Calu3 (cell line): ENCODE data around the gene GFY. TPM values are rescaled to one million over a fixed set of nuclear protein-coding genes. Genes with fewer than 3 reads are reported as not detected.

Source experiments
- BruUV-seq: library from RNA; stranded (reverse); fragments of 400-500 nt; replicated peaks from 2 replicates; lab custom pipeline; 2021; lab: Mats Ljungman, UMichigan
- CTCF ChIA-PET: fragments of 300-600 bp; sonication (Branson Sonifier 250); formaldehyde crosslinking; loops from one replicate; lab custom pipeline; 2022; ENCODE audit warnings: antibody characterized with exemption; lab: Charles Lee
- DNase-seq: peaks from one replicate; pipeline ENCODE4 v3.0.0; 2022
- H3K27ac Mint-ChIP-seq: one replicate; pipeline ENCODE4 v1.8.0; 2022; ENCODE audit warnings: mixed read lengths; ENCODE audit not compliant: unreplicated experiment
- H3K27me3 Mint-ChIP-seq: one replicate; pipeline ENCODE4 v1.8.0; 2022; ENCODE audit warnings: mixed read lengths; ENCODE audit not compliant: unreplicated experiment
- H3K36me3 Mint-ChIP-seq: one replicate; pipeline ENCODE4 v1.8.0; 2022; ENCODE audit warnings: mild to moderate bottlenecking, moderate library complexity, mixed read lengths; ENCODE audit not compliant: insufficient read depth, unreplicated experiment
- H3K4me1 Mint-ChIP-seq: one replicate; pipeline ENCODE4 v1.8.0; 2022; ENCODE audit warnings: mild to moderate bottlenecking, low read depth, mixed read lengths; ENCODE audit not compliant: unreplicated experiment
- H3K4me3 Mint-ChIP-seq: one replicate; pipeline ENCODE4 v1.8.0; 2022; ENCODE audit warnings: mild to moderate bottlenecking, low read depth, moderate library complexity, mixed read lengths; ENCODE audit not compliant: unreplicated experiment
- H3K9me3 Mint-ChIP-seq: one replicate; pipeline ENCODE4 v1.8.0; 2022; ENCODE audit warnings: low read depth, mixed read lengths; ENCODE audit not compliant: unreplicated experiment
- intact Hi-C: fragments of 100-400 bp; cut with micrococcal nuclease; formaldehyde crosslinking; loops from one replicate; pipeline ENCODE4 v1.10.0; 2022; ENCODE audit not compliant: unreplicated experiment
- total RNA-seq: library from RNA; stranded (reverse); gene quantifications from 2 replicates; pipeline ENCODE4 v1.2.3, GENCODE V29; 2022
- TF ChIP-seq, protein P1 (sequence below): fragments of 200-600 bp; IDR thresholded peaks from one replicate; pipeline ENCODE4 v1.8.0; 2022; ENCODE audit warnings: antibody characterized with exemption; ENCODE audit not compliant: unreplicated experiment

GFY gene
- total RNA-seq, 1 experiment from 2014 or later = not detected

DNA sequence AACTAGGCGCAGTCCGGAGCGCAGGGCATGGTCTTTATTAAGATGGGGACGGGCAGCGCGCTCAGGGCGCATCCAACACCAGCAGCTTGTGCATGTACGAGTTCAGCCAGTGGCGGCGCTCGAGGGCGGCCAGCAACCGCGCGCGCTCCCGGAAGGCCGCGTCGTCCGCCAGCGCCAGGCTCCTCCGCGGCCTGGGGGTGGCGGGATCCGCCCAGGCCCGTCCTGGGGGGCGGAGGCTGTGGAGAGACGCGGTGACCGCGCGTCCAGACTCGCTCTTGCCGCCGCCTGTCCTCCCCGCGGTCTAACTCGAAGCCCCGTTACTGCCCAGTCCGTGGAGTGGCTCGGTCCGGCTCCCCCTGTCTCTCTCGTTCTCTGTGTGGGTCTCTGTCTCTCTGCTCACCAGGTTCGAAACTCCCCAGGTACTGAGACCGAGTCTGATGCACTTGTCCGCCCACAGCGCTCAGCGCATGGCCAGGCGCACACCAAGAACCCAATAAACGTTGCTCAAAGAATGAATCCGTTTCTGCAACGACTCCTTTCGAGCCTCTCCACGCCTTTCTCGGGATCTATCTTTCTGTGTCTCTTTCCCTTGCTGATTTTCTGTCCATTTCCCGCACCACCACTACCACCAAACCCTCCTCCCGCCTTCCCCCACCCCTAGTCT lies 2.6 kb upstream of the GFY start:
- no peaks in the 10 kb centered on the region for H3K9me3 Mint-ChIP-seq
- peaks cover 39% of the 10 kb centered on the region for H3K4me1 Mint-ChIP-seq
- intact Hi-C loops = no loop called here
- H3K4me3 Mint-ChIP-seq = no peak overlapping the region
- CTCF ChIA-PET = no interaction called here
- BruUV-seq = no TSS peak
- no peak overlapping the region for H3K27ac Mint-ChIP-seq
- peaks cover 5% of the 10 kb centered on the region for H3K36me3 Mint-ChIP-seq
- TF ChIP-seq, protein P1, sequence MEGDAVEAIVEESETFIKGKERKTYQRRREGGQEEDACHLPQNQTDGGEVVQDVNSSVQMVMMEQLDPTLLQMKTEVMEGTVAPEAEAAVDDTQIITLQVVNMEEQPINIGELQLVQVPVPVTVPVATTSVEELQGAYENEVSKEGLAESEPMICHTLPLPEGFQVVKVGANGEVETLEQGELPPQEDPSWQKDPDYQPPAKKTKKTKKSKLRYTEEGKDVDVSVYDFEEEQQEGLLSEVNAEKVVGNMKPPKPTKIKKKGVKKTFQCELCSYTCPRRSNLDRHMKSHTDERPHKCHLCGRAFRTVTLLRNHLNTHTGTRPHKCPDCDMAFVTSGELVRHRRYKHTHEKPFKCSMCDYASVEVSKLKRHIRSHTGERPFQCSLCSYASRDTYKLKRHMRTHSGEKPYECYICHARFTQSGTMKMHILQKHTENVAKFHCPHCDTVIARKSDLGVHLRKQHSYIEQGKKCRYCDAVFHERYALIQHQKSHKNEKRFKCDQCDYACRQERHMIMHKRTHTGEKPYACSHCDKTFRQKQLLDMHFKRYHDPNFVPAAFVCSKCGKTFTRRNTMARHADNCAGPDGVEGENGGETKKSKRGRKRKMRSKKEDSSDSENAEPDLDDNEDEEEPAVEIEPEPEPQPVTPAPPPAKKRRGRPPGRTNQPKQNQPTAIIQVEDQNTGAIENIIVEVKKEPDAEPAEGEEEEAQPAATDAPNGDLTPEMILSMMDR = no peak
- DNase-seq = peak; percentile 31
- H3K27me3 Mint-ChIP-seq = peaks cover 100% of the 10 kb centered on the region

DNA sequence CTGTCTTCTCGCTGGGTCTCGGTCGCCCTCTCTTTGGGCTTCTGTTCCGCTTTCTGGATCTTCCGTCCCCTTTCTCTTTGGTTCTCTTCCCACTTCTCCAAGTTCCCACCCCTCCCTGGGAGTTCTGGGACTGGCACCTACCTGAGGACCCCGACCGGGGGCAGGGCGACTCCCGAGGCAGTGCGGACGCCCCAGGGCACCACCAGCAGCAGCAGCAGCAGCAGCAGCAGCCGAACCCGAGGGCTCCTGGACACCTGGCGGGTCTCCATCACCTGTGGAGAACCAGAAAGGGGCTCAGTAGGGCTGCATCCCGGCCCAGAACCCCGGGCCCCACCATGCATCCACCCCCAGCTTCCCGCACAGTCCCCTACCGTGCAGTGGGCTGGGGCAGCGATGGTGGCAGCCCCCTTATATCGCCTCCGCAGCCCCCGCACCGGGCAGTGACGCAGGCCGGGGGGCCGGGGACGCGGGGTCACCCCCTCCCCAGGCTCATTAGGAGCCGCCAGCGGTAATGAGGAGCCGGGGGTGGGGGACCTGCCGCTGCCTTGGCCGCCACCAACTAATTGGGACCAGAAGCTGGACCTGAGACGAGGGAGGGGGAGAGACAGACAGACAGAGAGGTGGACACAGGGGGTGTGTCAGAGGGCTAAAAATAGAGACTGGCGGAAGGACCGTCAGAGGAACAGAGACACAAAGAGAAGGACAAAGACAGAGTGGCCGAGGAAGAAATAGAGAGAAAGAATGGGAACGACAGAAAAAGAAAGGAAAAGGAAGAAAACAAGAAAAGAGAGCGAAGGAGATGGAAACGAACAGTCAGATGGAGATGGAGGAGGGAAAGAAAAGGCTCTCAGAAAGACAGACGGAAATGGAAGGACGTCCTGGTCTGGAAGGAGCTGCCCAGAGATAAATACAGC lies 1.9 kb upstream of the GFY start, which contains the start of gene PTH2:
Gene PTH2 (minus strand): TSS at position 371 of the 914 bp plus-strand sequence. CDS start 102 bp downstream, at position 269.
- CTCF ChIA-PET = interaction anchor here (1.0 kb wide), 1 partner anchor 12 kb away, joined by 3 read pairs; no protein-coding TSS in a partner anchor
- Mint-ChIP-seq H3K27ac (no peak within 1 kb of the TSS), H3K9me3 (no peaks in the 10 kb centered on the region), H3K4me3 (no peak within 1 kb of the TSS), H3K4me1 (peaks cover 39% of the 10 kb centered on the region), H3K27me3 (peaks cover 100% of the 10 kb centered on the region), H3K36me3 (peaks cover 5% of the 10 kb centered on the region)
- BruUV-seq = no TSS peak
- no peak for DNase-seq
- TF ChIP-seq, protein P1 = no peak
- intact Hi-C loops = no loop called here

DNA sequence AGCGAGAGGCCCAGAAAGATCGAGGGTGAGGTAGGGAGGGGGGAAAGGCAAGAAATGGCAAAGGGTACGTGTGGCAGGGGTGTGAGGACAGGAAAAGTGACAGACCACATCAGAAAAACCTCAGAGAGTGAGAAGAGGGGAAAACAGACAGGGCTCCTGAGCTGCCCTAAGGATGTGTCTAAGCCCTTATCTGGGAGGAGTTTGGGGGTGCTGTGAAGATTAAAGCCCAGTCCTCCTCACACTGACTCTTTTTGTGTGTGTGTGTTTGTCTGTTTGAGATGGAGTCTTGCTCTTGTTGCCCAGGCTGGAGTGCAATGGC lies 1.2 kb upstream of the GFY start:
- Mint-ChIP-seq H3K9me3 (no peaks in the 10 kb centered on the region), H3K36me3 (peaks cover 5% of the 10 kb centered on the region), H3K27ac (no peak overlapping the region), H3K4me1 (peaks cover 39% of the 10 kb centered on the region), H3K27me3 (peaks cover 100% of the 10 kb centered on the region), H3K4me3 (no peak overlapping the region)
- TF ChIP-seq, protein P1 = no peak
- no TSS peak for BruUV-seq
- no peak for DNase-seq
- intact Hi-C loops = no loop called here
- CTCF ChIA-PET = interaction anchor here (1.0 kb wide), 1 partner anchor 12 kb away, joined by 3 read pairs; no protein-coding TSS in a partner anchor

DNA sequence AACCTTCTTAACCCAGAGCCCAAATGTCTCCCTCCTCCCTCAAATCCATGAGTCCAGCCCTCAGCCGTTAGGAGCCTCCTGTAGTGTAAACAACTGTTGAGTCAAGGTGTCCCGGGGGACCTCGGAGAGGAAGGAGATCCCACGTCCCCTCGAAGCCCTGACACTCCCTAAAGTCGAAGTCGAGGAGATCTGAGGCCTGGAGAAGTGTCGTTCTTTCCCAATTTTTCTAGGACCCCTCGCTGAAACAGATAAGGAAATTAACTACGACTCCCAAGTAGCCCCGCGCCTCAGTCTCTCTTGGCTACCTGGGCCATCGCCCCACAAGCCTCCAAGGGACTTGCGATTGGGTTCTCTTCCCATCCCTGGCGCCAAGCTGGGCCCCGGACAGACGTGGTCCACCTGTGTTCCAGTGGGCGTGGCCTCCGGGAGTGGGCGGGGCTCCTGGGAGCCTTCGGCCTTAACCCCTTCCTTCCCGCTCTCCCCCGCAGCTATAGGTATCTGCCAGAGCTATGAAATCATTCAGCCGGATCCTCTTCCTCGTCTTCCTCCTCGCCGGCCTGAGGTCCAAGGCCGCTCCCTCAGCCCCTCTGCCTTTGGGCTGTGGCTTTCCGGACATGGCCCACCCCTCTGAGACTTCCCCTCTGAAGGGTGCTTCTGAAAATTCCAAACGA lies 869 bp downstream of the GFY start:
- intact Hi-C loops = loop anchor here (5.0 kb wide), 1 partner anchor 34 kb away; no protein-coding TSS in a partner anchor
- peak; percentile 57 for DNase-seq
- Mint-ChIP-seq H3K4me1 (peaks cover 39% of the 10 kb centered on the region), H3K36me3 (peaks cover 4% of the 10 kb centered on the region), H3K27ac (no peak overlapping the region), H3K27me3 (peaks cover 100% of the 10 kb centered on the region), H3K9me3 (no peaks in the 10 kb centered on the region), H3K4me3 (peak overlapping the region; percentile 1)
- CTCF ChIA-PET = interaction anchor here (0.6 kb wide), 1 partner anchor 16 kb away, joined by 6 read pairs; no protein-coding TSS in a partner anchor
- TF ChIP-seq, protein P1 = no peak
- BruUV-seq = no TSS peak
